ENCODE measurements around the gene FRY.
A peak's percentile ranks its signal among the peaks of the same experiment; 100 is the strongest.

- no peak for TF ChIP-seq REST (IDR thresholded peaks at IDR 0.05; ENCODE audit: low read depth)
- no peak for TF ChIP-seq YY1 (IDR thresholded peaks at IDR 0.05; ENCODE audit: low read depth)
- peak; percentile 74 for TF ChIP-seq RAD21 (IDR thresholded peaks at IDR 0.05; ENCODE audit: low read depth)
- no peak for TF ChIP-seq CREB1 (IDR thresholded peaks at IDR 0.05; ENCODE audit: low read depth)
- no peak for TF ChIP-seq FOXM1 (IDR thresholded peaks at IDR 0.05; ENCODE audit: borderline replicate concordance, low read depth)
- TF ChIP-seq CEBPB (IDR thresholded peaks at IDR 0.05), result no peak
- TF ChIP-seq ZBTB7A (IDR thresholded peaks at IDR 0.05; ENCODE audit: low read depth), result no peak
- TF ChIP-seq MAX (IDR thresholded peaks at IDR 0.05), result no peak
- no peak for TF ChIP-seq TEAD4 (IDR thresholded peaks at IDR 0.05)
- no peak for TF ChIP-seq TAF1 (IDR thresholded peaks at IDR 0.05; ENCODE audit: low read depth)
Observed at GRCh38 chr13:32310134-32310706, 278.6 kb downstream of the FRY start.
